ENCODE data around the gene CHST6. TPM values are rescaled to one million over a fixed set of nuclear protein-coding genes. Genes with fewer than 3 reads are reported as not detected.

CHST6 gene
- total and polyA plus RNA-seq, 4 donors = 2.2 to 8.5 (median 4.4) TPM

DNA sequence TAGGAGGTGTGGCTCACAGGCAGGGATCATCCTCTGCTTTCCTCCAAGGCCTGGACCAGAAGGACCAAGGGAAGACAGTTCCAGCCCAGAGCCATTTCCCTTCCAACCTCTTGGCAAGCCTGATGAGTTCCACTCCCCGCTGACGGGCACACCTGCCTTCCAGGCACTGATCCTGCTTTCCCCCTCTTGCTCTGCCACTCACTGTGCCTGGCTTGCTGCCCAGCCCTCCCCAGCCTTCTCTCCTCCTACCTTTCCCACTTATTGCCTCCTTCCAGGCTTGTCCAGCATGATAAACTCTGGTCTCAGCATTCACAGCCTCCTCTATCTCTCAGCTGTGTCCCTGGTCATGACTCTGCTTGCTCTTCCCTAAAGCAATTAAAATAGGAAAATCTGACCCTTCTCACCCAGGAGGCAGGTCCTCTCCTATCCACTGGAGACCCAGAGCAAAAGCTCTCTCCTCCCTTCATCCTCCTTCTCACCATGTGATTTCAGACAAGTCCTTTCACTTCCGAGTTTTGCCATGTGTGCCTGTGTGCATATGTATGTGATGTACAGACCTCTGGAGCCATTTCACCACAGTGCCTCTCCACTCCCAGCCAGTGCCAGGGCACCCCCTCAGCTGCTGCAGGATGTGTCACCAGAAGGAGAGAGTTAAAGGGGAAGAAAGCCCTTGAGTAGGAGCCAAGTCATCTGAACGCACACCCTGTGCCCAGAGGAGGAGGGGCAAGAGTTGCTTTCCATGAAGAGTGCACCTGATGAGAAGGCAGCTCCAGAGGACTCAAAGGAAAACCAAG, 17.4 kb downstream of the CHST6 start:
- Histone ChIP-seq H3K4me3 (no peak overlapping the region), H3K27me3 (ENCODE audit: control insufficient read depth in 3 of 3, insufficient read depth in 3 of 3, low read length in 2 of 3) (no peaks in the 10 kb centered on the region), H3K9ac (ENCODE audit: insufficient read depth in 1 of 2, low read length in 2 of 2) (no peak overlapping the region), H3K9me3 (ENCODE audit: control insufficient read depth in 4 of 4, insufficient read depth in 3 of 4, low read length in 3 of 4) (no peaks in the 10 kb centered on the region), H3K27ac (ENCODE audit: low read depth in 1 of 2, low read length in 1 of 2) (no peak overlapping the region), H3K4me1 (ENCODE audit: control insufficient read depth in 5 of 5, insufficient read depth in 5 of 5, low read length in 5 of 5) (no peaks in the 10 kb centered on the region), H3K36me3 (ENCODE audit: control insufficient read depth in 4 of 4, insufficient read depth in 4 of 4, low read length in 4 of 4) (no peaks in the 10 kb centered on the region)
- DNase-seq (no peak), ATAC-seq (ENCODE audit: insufficient read depth, low FRiP score) (peak; percentile 54)
- 36 to 46% methylated on average over 4 of the region's 4 CpGs for WGBS, 2 donors
- TF ChIP-seq, protein P1, sequence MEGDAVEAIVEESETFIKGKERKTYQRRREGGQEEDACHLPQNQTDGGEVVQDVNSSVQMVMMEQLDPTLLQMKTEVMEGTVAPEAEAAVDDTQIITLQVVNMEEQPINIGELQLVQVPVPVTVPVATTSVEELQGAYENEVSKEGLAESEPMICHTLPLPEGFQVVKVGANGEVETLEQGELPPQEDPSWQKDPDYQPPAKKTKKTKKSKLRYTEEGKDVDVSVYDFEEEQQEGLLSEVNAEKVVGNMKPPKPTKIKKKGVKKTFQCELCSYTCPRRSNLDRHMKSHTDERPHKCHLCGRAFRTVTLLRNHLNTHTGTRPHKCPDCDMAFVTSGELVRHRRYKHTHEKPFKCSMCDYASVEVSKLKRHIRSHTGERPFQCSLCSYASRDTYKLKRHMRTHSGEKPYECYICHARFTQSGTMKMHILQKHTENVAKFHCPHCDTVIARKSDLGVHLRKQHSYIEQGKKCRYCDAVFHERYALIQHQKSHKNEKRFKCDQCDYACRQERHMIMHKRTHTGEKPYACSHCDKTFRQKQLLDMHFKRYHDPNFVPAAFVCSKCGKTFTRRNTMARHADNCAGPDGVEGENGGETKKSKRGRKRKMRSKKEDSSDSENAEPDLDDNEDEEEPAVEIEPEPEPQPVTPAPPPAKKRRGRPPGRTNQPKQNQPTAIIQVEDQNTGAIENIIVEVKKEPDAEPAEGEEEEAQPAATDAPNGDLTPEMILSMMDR (IDR thresholded peaks at IDR 0.05; ENCODE audit: control extremely low read depth, extremely low read depth) = no peak

DNA sequence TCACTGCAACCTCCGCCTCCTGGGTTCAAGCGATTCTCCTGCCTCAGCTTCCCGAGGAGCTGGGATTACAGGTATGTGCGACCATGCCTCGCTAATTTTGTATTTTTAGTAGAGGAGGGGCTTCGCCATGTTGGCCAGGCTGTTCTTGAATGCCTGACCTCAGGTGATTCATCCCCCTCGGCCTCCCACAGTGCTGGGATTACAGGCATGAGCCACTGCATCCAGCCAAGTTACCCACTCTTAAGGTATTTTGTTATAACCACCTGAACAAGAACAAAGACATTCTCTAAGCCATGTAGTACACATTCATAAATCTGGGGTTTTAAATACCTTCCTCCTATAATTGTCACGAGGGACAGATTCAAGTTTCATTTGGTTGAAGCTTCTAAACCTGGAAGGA, 18.4 kb downstream of the CHST6 start:
- Histone ChIP-seq H3K9ac (ENCODE audit: insufficient read depth in 1 of 2, low read length in 2 of 2) (no peak overlapping the region), H3K4me3 (no peak overlapping the region), H3K4me1 (ENCODE audit: control insufficient read depth in 5 of 5, insufficient read depth in 5 of 5, low read length in 5 of 5) (no peaks in the 10 kb centered on the region), H3K27ac (ENCODE audit: low read depth in 1 of 2, low read length in 1 of 2) (no peak overlapping the region), H3K27me3 (ENCODE audit: control insufficient read depth in 3 of 3, insufficient read depth in 3 of 3, low read length in 2 of 3) (no peaks in the 10 kb centered on the region), H3K9me3 (ENCODE audit: control insufficient read depth in 4 of 4, insufficient read depth in 3 of 4, low read length in 3 of 4) (no peaks in the 10 kb centered on the region), H3K36me3 (ENCODE audit: control insufficient read depth in 4 of 4, insufficient read depth in 4 of 4, low read length in 4 of 4) (no peaks in the 10 kb centered on the region)
- 94 to 95% methylated on average over 8 of the region's 8 CpGs for WGBS, 2 donors
- ATAC-seq (ENCODE audit: insufficient read depth, low FRiP score) = no peak
- TF ChIP-seq, protein P1 (IDR thresholded peaks at IDR 0.05; ENCODE audit: control extremely low read depth, extremely low read depth) = no peak
- no peak for DNase-seq

DNA sequence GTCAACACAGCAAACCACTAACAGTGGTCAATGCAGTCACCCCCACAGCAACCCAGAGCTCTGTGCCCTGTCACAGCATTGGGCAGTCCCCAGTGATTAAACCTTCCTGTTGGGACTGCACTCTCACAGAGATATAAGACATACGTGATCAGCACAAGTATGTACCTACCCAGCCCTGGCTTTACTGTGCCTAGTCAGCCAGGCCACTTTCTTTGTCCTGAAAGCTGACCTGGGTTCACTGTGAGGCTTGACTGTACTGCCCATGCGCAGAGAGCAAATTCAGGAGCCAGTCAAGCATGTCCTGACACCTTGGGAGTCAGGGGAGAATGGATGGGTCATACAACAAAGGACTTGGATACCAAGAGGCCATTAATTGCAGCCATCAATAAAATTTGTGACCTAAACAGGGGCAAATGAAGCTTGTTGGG, 19.8 kb downstream of the CHST6 start:
- DNase-seq = no peak
- no peaks in the 10 kb centered on the region for H3K4me1 ChIP-seq (ENCODE audit: control insufficient read depth in 5 of 5, insufficient read depth in 5 of 5, low read length in 5 of 5)
- no peak overlapping the region for H3K4me3 ChIP-seq
- H3K36me3 ChIP-seq (ENCODE audit: control insufficient read depth in 4 of 4, insufficient read depth in 4 of 4, low read length in 4 of 4) = no peaks in the 10 kb centered on the region
- TF ChIP-seq, protein P1 (IDR thresholded peaks at IDR 0.05; ENCODE audit: control extremely low read depth, extremely low read depth) = no peak
- H3K9ac ChIP-seq (ENCODE audit: insufficient read depth in 1 of 2, low read length in 2 of 2) = no peak overlapping the region
- 93 to 100% methylated on average over 2 of the region's 2 CpGs for WGBS, 2 donors
- H3K27ac ChIP-seq (ENCODE audit: low read depth in 1 of 2, low read length in 1 of 2) = no peak overlapping the region
- no peak for ATAC-seq (ENCODE audit: insufficient read depth, low FRiP score)
- no peaks in the 10 kb centered on the region for H3K27me3 ChIP-seq (ENCODE audit: control insufficient read depth in 3 of 3, insufficient read depth in 3 of 3, low read length in 2 of 3)
- no peaks in the 10 kb centered on the region for H3K9me3 ChIP-seq (ENCODE audit: control insufficient read depth in 4 of 4, insufficient read depth in 3 of 4, low read length in 3 of 4)

All from lung (tissue), 12 donors.